Stimulated activated naive CD8-positive, alpha-beta T cell treated with anti-CD3 and anti-CD28 coated beads, Interleukin-15, Interleukin-2, amounts not matched to agents 100 ng/mL and 50 ng/mL, for 24 hours (primary cell): Measurements from ENCODE around the gene TACC3.

Experiments used
- H3K27ac Mint-ChIP-seq: one replicate; pipeline ENCODE4 v1.8.0; 2021; ENCODE audit warnings: mild to moderate bottlenecking, mixed read lengths
- H3K27me3 Mint-ChIP-seq: one replicate; pipeline ENCODE4 v1.8.0; 2021; ENCODE audit warnings: mixed read lengths
- H3K36me3 Mint-ChIP-seq: one replicate; pipeline ENCODE4 v1.8.0; 2021; ENCODE audit warnings: low read depth, mixed read lengths
- H3K4me1 Mint-ChIP-seq: one replicate; pipeline ENCODE4 v1.8.0; 2021; ENCODE audit warnings: low read depth, mixed read lengths
- H3K4me3 Mint-ChIP-seq: one replicate; pipeline ENCODE4 v1.8.0; 2021; ENCODE audit warnings: mild to moderate bottlenecking, mixed read lengths
- H3K9me3 Mint-ChIP-seq: one replicate; pipeline ENCODE4 v1.8.0; 2021; ENCODE audit warnings: mixed read lengths

Gene TACC3

DNA sequence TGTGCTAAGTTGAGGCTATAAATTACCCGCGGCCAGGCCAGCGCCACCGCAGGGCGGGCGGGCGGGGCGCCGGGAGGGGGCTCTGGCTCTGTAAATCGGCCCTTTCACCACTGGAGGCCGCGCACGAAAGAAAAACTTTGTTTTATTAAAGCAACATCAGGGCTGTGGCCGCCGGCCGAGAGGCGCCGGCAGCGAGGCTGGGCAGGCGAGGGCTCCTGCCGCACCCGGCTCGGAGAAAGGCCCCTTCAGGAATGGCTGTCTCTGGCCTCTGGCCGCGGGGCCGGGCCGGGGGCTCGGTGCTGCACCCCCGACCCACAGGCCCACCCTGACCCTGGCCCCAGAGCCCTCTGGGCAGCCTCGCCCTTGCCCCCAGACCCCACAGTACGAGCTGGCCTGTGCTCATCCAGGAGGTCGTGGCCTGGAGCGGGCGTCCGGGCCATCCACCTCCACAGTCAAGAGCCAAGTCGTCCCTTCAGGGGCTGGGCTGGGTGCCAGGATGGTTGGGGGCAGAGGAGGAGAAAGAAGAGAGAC, 42.3 kb downstream of the TACC3 start:
- H3K4me3 Mint-ChIP-seq, result no peak overlapping the region
- H3K27ac Mint-ChIP-seq, result no peak overlapping the region
- no peaks in the 10 kb centered on the region for H3K9me3 Mint-ChIP-seq
- H3K4me1 Mint-ChIP-seq, result no peaks in the 10 kb centered on the region
- no peaks in the 10 kb centered on the region for H3K36me3 Mint-ChIP-seq
- H3K27me3 Mint-ChIP-seq, result peaks cover 8% of the 10 kb centered on the region

DNA sequence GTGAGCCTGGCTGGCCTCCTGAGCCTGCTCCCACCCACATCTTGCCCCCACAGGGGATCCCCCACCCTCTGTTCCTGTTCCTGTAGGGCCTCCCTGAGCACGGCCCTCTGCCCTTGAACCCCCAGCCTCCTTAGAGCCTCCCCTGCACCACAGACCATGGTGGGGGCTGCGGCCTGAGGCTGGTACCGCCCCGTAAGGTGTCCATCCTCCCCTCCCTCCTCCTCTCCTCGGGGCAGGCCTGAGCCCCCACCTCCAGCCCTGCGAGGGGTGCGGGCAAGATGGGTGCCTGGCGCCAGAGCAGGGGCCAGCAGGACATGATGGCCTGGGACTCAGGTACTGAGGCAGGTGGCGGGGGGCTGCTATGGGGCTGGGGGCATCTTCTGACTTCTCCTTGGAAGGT, 43.3 kb downstream of the TACC3 start:
- no peaks in the 10 kb centered on the region for H3K4me1 Mint-ChIP-seq
- H3K36me3 Mint-ChIP-seq, result no peaks in the 10 kb centered on the region
- no peak overlapping the region for H3K4me3 Mint-ChIP-seq
- H3K9me3 Mint-ChIP-seq, result no peaks in the 10 kb centered on the region
- H3K27ac Mint-ChIP-seq, result no peak overlapping the region
- H3K27me3 Mint-ChIP-seq, result peaks cover 9% of the 10 kb centered on the region

DNA sequence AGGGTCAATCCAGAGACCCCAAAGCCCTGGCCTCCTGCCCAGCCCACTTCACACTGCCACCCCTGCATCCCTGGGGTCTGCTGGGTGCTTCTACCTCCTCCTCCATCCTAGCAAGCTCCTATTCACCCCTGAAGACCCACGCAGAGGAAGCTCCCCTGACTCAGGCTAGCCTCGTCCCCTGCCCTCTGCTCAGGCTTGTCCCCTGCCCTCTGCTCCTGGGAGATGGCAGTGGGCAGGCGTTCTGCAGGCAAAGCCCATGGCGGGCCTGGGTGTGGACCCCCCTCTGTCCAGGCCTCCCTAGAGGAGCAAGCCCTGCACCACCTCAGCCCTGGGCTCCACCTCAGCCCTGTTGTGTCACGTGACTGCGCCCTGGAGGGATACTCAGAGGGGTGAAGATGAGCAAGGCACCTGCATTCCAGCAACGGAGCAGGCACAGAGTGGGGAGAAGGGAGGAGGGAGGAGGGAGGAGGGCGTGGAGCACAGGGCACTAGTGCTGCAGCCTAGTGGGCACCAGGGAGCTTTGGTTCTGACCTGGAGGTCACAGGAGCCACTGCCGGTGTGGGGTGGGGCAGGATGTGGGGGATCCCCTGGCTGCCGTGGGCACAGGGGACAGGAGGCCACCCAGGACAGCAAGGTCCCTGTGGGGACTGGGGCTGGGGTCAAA, 44.2 kb downstream of the TACC3 start:
- Mint-ChIP-seq H3K4me1 (no peaks in the 10 kb centered on the region), H3K9me3 (no peaks in the 10 kb centered on the region), H3K36me3 (no peaks in the 10 kb centered on the region), H3K27ac (no peak overlapping the region), H3K4me3 (no peak overlapping the region), H3K27me3 (peaks cover 9% of the 10 kb centered on the region)

DNA sequence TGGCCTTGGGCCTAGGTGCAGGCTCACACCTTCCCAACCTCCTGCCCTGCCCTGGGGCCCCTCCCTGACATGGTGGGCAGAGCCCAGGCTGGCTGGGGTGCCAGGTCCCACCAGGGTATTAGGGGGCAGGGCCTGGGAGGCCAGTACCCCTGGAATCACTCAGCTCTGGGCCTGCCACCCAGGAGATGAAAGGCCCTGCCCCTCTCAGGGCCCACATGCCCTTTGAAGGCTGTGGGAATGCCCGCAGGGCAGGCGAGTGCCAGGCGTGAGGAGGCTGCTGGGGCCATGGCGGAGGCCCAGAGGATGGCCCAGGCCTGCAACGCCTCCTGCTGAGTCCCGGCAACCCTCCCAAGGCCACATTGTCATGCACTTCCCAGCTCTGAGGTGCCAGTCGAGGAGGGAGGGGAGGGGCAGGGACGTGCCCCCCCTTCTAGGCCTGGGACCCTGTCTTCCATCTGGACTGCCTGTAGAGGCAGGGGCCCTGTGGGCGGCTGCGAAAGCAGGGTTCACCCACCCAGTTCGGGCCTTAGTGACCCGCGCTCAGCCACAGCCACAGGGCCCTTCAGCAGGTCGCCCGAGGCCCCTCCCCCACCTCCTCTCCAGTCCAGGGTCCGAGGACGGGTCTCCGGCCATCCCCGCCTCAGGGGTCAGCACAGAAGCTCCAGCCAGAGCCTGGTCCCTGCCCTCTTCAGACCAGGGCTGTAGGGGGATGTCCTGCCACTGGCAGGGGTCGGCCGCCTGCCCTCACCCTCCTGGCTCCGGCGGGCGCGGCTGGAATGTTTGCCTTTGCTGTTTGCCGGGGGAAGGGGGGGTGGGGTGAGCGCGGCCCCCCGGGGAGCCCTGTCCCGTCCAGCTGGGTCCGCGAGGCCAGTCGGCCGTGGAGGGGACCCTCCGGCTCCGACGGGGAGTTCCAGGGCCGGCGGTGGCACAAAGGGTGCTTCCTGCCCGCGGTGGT, 45.1 kb downstream of the TACC3 start:
- H3K27me3 Mint-ChIP-seq, result peaks cover 9% of the 10 kb centered on the region
- no peaks in the 10 kb centered on the region for H3K36me3 Mint-ChIP-seq
- no peak overlapping the region for H3K4me3 Mint-ChIP-seq
- H3K4me1 Mint-ChIP-seq, result no peaks in the 10 kb centered on the region
- no peaks in the 10 kb centered on the region for H3K9me3 Mint-ChIP-seq
- H3K27ac Mint-ChIP-seq, result no peak overlapping the region

DNA sequence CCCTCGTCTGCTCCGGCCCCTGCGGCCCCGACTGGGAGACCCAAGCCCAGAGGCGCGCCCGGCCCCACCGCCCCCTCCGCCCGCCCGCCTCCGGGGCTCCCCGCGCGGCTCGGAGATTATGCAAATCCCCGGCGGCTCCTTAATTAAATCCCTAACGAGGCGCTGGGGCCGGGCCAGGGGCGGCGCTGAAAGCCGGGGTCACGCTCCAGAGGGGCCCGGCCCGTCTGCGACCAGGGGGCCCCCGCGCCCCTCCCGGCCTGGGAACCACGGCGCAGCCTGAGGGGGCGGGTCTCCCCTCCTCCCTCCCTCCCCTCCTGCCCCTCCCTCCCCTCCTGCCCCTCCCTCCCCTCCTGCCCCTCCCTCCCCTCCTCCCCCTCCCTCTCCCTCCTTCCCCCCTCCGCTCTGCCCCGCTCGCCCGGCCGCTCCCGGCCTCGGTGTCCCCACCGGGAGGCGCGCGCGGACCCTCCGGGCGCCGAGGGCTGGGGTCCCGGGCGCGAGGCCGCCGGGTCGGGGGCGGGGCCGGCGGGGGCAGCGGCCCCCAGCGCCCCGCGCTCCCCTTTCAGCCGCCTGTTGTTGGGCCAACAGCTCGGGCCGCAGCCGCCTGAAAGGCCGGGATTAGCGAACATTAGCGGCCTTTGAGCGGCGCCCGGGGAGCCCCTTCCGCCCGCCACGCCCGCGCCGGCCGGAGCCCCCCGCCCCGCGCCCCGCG, 45.9 kb downstream of the TACC3 start:
- peaks cover 3% of the 10 kb centered on the region for H3K4me1 Mint-ChIP-seq
- peaks cover 9% of the 10 kb centered on the region for H3K27me3 Mint-ChIP-seq
- H3K4me3 Mint-ChIP-seq, result no peak overlapping the region
- H3K27ac Mint-ChIP-seq, result no peak overlapping the region
- H3K9me3 Mint-ChIP-seq, result no peaks in the 10 kb centered on the region
- H3K36me3 Mint-ChIP-seq, result no peaks in the 10 kb centered on the region

DNA sequence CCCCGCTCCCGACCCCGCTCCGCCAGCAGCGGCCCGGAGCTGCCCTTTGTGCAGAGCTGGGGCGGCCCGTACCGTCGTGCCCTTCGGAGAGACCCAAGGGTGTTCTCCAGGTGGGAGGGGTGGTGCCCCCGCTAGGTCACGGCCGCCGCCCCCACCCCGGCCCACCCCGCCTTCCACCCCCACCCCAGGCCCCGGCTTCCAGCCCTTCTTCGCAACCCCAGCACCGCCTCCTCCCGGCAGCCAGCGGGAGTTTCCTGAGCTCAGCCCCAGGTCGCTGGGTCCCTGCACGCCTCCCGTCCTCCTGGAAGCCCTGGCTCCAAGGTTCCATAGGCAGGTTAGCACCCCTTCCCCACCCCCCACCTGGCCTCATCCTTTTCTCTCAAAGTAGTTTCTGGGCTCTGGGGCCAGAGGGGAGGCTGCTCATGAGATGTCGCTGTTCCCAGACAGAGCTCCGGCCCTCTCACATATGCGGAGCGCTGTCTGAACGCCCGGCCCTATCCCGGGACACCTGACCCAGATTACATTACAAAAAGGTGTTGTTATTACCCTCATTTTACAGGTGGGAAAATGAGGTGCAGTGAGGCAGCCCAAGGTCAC, 46.5 kb downstream of the TACC3 start:
- Mint-ChIP-seq H3K4me3 (peak overlapping the region; percentile 10), H3K27ac (no peak overlapping the region), H3K4me1 (peaks cover 3% of the 10 kb centered on the region), H3K27me3 (peaks cover 9% of the 10 kb centered on the region), H3K9me3 (no peaks in the 10 kb centered on the region), H3K36me3 (no peaks in the 10 kb centered on the region)

DNA sequence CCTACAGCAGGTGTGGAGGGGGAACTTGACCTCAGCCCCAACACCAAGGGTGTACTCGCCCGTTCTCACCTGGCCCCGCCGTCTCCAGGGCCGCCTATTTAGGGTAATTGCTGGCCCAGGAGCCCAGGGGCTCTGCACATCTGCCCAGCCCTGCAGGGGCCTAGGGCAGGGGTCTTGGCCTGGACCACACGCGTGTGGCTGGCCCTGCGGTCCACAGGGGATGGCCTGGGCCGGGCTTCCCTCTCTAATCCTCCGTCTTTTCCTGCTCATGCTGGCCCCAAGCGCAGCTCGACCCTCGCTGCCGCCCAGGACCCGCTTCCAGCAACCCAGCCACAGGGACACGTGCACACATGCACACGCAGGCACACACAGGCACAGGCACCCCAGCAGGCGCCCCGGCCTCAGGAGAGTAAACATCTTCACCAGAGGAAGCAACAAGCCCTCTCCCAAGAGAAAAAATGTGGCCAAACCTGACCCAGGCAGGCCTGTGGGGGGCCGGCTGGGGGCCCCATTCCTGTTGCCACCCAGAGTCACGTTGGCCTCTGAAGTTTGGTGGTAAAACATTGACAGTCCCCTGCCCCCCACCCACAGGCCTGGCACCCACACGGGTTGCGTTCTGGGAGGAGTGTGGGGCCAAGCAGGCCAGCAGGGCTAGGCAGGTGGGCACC, 47.2 kb downstream of the TACC3 start:
- Mint-ChIP-seq H3K27me3 (peaks cover 9% of the 10 kb centered on the region), H3K4me3 (peak overlapping the region; percentile 10)

DNA sequence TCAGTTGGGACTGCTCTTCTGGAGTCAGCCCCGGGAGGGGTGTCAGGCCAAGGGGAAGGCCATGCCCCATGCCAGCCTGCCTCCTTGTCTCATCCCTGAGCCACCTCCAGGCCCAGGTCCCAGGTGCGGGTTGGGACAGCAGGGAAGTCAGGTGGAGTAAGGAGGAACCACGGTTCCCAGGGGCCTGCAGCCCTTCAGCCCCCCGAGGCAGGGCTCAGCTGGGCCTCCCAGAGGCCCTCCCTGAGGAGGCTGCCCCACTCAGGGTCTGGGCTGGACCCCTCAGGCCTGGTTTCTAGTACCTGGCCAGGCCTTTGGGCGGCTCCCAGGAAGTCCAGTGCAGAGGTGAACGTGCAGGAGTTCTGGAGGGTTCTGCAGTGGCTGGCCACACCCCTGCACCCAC, 48.4 kb downstream of the TACC3 start:
- Mint-ChIP-seq H3K27me3 (peaks cover 9% of the 10 kb centered on the region), H3K9me3 (no peaks in the 10 kb centered on the region), H3K4me1 (peaks cover 3% of the 10 kb centered on the region), H3K27ac (no peak overlapping the region), H3K36me3 (no peaks in the 10 kb centered on the region), H3K4me3 (no peak overlapping the region)

More for the DNA sequence above, 47.2 kb downstream of the TACC3 start:
- Mint-ChIP-seq H3K36me3 (no peaks in the 10 kb centered on the region), H3K9me3 (no peaks in the 10 kb centered on the region), H3K27ac (no peak overlapping the region), H3K4me1 (peaks cover 3% of the 10 kb centered on the region)

DNA sequence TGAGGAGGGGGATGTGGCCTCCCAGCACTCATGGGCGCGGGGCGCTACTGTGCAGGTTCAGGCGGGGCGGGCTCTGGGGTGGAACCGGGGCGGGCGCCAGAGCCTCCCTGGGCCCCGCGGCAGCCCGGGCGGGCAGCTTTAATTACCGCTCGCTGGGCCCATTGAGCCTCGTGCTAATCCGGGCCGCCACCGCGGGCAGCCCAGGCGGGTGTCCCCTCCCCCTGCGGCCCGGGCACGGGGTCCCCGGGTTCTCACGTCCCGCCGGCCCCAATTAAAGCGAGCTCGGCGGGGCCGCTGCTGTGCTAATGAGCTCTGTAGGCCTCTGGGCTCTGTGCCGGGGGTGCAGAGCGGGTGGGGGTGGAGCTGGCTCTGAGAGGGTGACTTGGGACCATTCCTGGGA, 48.9 kb downstream of the TACC3 start:
- Mint-ChIP-seq H3K27ac (no peak overlapping the region), H3K36me3 (no peaks in the 10 kb centered on the region), H3K4me1 (peaks cover 3% of the 10 kb centered on the region), H3K9me3 (no peaks in the 10 kb centered on the region), H3K4me3 (no peak overlapping the region), H3K27me3 (peaks cover 9% of the 10 kb centered on the region)

DNA sequence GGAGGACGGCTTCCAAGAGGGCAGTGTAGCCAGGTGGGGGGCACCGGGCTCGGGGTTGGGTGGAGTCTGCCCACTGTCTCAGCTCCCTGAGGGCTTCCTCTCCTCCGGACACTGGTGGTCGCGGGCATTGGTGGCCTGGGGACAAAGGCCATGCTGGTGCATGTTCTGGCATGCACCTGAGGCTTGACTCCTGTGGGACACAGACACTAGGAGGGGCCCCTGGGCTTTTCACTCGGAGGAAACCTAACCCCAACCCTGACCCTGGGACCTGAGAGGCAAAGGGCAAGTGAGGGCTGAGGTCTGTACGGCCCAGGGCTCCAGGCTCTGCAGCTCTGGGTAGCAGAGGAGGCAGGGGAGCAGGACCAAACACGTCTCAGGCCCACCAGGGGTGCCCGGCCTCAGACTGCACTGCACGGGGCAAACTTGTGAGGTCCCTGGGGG, 49.5 kb downstream of the TACC3 start:
- Mint-ChIP-seq H3K9me3 (no peaks in the 10 kb centered on the region), H3K4me1 (peaks cover 3% of the 10 kb centered on the region), H3K27me3 (peaks cover 4% of the 10 kb centered on the region), H3K36me3 (no peaks in the 10 kb centered on the region), H3K27ac (no peak overlapping the region), H3K4me3 (no peak overlapping the region)

DNA sequence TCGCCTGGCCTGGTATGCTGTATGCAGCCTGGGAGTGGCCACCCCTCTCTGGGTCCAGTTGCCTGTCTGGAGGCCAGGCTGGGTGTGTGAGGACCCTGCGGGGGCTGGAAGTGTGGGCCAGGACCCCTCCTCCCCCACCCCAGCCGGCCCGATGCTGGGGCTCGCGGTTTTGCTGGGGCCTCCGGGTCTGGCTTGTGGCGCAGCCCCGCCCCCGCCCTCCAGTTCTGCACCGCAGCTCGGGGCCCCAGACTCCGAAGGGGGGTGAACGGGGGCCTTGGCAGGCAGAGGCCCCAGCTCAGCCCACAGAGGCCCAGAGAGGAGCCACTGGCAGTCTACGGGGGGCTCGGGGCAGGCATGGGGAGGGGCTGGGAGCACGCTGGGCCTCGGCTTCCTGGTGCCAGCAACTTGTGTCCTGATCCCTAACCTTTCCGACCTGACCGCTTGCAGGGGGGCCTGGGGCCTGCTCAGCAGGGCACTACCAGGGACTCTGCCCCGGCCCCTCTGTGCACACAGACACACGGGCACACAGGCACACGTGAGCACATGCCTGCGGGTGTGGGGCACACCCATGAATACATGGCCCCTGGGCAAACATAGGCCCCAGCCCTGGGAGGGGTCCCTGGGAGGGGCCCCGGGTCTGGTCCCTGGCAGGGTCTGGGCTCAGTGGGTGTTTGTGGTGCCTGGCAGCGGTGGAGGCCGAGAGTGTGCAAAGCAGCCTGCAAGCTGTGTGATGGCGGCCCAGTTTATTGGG, 50.4 kb downstream of the TACC3 start:
- Mint-ChIP-seq H3K4me1 (peaks cover 3% of the 10 kb centered on the region), H3K27ac (no peak overlapping the region), H3K27me3 (peaks cover 4% of the 10 kb centered on the region), H3K4me3 (no peak overlapping the region), H3K36me3 (no peaks in the 10 kb centered on the region), H3K9me3 (no peaks in the 10 kb centered on the region)

DNA sequence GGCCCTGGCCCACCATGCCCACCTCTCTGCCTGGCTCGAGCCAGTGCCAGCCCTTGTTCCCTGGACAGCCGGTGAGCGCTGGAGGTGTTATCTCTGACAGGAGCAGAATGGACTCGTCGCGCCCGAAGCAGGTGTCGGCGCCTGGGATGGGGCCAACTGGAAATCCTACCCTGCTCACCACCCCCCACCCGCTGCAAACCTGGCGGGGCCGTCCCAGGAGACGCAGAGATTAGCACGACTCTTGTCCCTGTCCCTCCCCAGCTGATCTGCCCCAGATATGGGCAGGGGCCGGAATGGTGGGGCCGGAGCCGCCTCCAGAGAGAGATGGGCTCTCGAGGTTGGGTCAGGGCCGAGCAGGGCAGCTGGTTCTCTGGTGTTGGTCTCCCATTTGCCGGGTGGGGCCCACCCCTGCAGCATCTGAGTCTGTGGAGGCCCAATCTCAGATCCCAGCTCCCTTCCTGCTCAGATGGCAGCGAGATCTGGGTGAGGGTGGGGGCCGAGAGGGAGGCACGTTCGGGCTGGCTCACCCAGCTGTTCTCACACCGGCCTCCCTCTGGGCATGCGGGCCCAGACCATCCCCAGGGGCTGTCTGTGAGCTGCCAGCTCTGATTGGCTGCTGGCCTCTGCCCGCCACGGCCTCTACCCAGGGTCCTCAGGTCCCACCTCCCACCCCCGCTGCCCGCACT, 51.7 kb downstream of the TACC3 start:
- Mint-ChIP-seq H3K4me3 (no peak overlapping the region), H3K27me3 (peaks cover 4% of the 10 kb centered on the region), H3K27ac (no peak overlapping the region), H3K36me3 (no peaks in the 10 kb centered on the region), H3K9me3 (no peaks in the 10 kb centered on the region), H3K4me1 (peaks cover 3% of the 10 kb centered on the region)

DNA sequence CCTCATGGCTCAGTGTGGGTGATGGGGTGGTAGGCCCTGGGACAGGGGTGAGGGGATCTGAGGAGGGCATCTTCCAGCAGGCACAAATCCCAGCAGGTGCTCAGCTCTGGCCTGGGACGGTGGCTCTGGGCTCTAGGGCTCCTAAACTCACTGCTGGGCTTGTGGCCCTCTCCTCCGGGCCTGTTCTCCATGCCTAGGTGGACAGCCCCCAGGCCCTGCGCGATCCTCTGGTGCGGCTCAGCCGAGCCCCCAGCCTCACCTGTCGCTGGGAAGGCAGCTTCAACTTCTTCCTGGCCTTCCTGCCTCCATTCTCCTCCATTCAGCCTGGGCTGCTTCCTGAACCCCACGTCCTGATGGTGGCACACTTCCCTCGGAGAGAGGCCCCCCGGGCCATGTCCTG, 52.4 kb downstream of the TACC3 start:
- Mint-ChIP-seq H3K36me3 (no peaks in the 10 kb centered on the region), H3K27ac (no peak overlapping the region), H3K4me3 (no peak overlapping the region), H3K27me3 (no peaks in the 10 kb centered on the region), H3K9me3 (no peaks in the 10 kb centered on the region), H3K4me1 (peaks cover 3% of the 10 kb centered on the region)
